ENCODE data around the gene PGM1.

DNA sequence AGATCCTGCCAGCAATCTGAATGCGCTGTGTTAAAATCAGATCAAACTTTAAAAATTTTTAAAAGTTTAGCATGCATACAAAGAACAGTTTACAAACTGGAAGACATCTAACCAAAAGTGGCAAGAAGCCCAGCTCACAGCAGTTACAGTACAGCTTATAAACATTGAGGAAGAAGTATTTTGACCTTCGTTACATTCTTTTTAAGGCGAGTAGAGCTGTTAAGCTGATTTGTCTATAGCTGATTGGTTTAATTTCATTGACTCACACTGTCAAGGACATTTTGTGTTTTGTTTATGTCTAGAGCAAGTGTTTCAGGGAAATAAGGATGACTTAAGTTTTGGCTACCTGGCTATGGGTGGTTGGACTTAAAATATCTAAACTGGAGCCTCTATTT lies 3.0 kb upstream of the PGM1 start:
- TF ChIP-seq, protein P1, sequence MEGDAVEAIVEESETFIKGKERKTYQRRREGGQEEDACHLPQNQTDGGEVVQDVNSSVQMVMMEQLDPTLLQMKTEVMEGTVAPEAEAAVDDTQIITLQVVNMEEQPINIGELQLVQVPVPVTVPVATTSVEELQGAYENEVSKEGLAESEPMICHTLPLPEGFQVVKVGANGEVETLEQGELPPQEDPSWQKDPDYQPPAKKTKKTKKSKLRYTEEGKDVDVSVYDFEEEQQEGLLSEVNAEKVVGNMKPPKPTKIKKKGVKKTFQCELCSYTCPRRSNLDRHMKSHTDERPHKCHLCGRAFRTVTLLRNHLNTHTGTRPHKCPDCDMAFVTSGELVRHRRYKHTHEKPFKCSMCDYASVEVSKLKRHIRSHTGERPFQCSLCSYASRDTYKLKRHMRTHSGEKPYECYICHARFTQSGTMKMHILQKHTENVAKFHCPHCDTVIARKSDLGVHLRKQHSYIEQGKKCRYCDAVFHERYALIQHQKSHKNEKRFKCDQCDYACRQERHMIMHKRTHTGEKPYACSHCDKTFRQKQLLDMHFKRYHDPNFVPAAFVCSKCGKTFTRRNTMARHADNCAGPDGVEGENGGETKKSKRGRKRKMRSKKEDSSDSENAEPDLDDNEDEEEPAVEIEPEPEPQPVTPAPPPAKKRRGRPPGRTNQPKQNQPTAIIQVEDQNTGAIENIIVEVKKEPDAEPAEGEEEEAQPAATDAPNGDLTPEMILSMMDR (IDR thresholded peaks at IDR 0.05): no peak
- TF ChIP-seq EP300 (IDR thresholded peaks at IDR 0.05): no peak
- TF ChIP-seq POLR2A (IDR thresholded peaks at IDR 0.05): no peak
